Measurements from ENCODE around the gene MBTPS1.

DNA sequence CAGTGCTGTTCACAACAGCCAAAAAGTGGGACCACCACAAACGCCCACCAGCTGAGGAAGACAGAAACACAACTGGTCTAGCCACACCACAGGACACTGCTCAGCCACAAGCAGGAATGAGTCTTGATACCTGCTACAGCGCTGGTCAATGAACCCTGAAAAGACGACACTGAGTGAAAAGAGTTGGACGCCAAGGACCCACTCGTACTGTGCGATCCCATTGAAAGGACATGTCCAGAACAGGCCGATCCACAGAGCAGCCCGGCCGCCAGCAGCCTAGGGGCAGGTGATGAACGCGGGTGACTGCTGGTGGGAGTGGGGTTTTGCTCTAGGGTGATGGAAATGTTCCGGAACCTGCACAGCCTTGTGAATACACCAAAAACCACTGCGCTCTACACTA lies 63.5 kb downstream of the MBTPS1 start:
- TF ChIP-seq GATA2 (IDR thresholded peaks at IDR 0.05; ENCODE audit: low read depth, low read length) = no peak
- no peak for TF ChIP-seq GATA3 (IDR thresholded peaks at IDR 0.05; ENCODE audit: low read depth, low read length)

Data from SH-SY5Y (cell line).